Parathyroid adenoma (tissue), 2 donors: ENCODE measurements around the gene PFKL.
"Not testable (repeated sequence)": the region's sequence is repeated elsewhere in the genome, so short reads cannot be mapped to it uniquely, and the experiment has no call there.

Experiments used
- H2AFZ ChIP-seq: fragments of 300-600 bp; sonication (generic); one replicate; pipeline ENCODE4 v1.7.0; 2017; ENCODE audit warnings: antibody characterized with exemption, mild to moderate bottlenecking
- H3K27ac ChIP-seq: fragments of 300-600 bp; sonication (generic); one replicate; pipeline ENCODE4 v1.7.0; 2017
- H3K27me3 ChIP-seq: fragments of 300-600 bp; sonication (generic); one replicate; pipeline ENCODE4 v1.7.0; 2017; ENCODE audit warnings: low read length; ENCODE audit not compliant: control insufficient read depth, insufficient read depth
- H3K36me3 ChIP-seq: fragments of 300-600 bp; sonication (generic); one replicate; pipeline ENCODE4 v1.7.0; 2017; ENCODE audit warnings: low read length; ENCODE audit not compliant: control insufficient read depth, insufficient read depth
- H3K4me1 ChIP-seq: fragments of 300-600 bp; sonication (generic); one replicate; pipeline ENCODE4 v1.7.0; 2017; ENCODE audit warnings: control low read depth
- H3K4me2 ChIP-seq: fragments of 300-600 bp; sonication (generic); one replicate; pipeline ENCODE4 v1.7.0; 2017; ENCODE audit warnings: low read length
- H3K4me3 ChIP-seq: fragments of 300-600 bp; sonication (generic); one replicate; pipeline ENCODE4 v1.7.0; 2017; ENCODE audit warnings: low read depth, low read length
- H3K79me2 ChIP-seq: fragments of 300-600 bp; sonication (generic); one replicate; pipeline ENCODE4 v1.7.0; 2017; ENCODE audit warnings: control low read depth
- H3K9ac ChIP-seq: fragments of 300-600 bp; sonication (generic); one replicate; pipeline ENCODE4 v1.7.0; 2017; ENCODE audit warnings: mild to moderate bottlenecking
- H3K9me3 ChIP-seq: fragments of 300-600 bp; sonication (generic); one replicate; pipeline ENCODE4 v1.7.0; 2017; ENCODE audit warnings: low read length; ENCODE audit not compliant: control insufficient read depth
- CTCF ChIP-seq: fragments of 300-600 bp; sonication (generic); IDR thresholded peaks from one replicate; pipeline ENCODE4 v1.7.0; 2017; ENCODE audit warnings: antibody characterized with exemption, mild to moderate bottlenecking
- donor health status: primary hyperparathyroidism.

PFKL gene

GRCh38 chr21:44298301-44298700 lies 1.6 kb upstream of the PFKL start:
- no peak for TF ChIP-seq CTCF
- H3K4me3 ChIP-seq, result no peak overlapping the region
- no peak overlapping the region for H3K27ac ChIP-seq
- no peaks in the 10 kb centered on the region for H3K79me2 ChIP-seq
- H3K36me3 ChIP-seq, result no peaks in the 10 kb centered on the region
- H3K9ac ChIP-seq, result no peak overlapping the region
- no peak overlapping the region for H2AFZ ChIP-seq
- peaks cover 3% of the 10 kb centered on the region for H3K4me1 ChIP-seq
- H3K4me2 ChIP-seq, result no peak overlapping the region
- H3K9me3 ChIP-seq, result no peaks in the 10 kb centered on the region
- H3K27me3 ChIP-seq, result no peaks in the 10 kb centered on the region

- Histone ChIP-seq H3K27ac (peak overlapping the region; percentile 79), H3K4me1 (peaks cover 3% of the 10 kb centered on the region), H3K9me3 (no peaks in the 10 kb centered on the region), H3K4me3 (peak overlapping the region; percentile 70), H3K79me2 (no peaks in the 10 kb centered on the region), H3K27me3 (no peaks in the 10 kb centered on the region), H3K36me3 (no peaks in the 10 kb centered on the region), H3K9ac (no peak overlapping the region), H3K4me2 (peak overlapping the region; percentile 94), H2AFZ (peak overlapping the region; percentile 86)
- no peak for TF ChIP-seq CTCF
Observed at GRCh38 chr21:44299085-44299457, 782 bp upstream of the PFKL start.

GRCh38 chr21:44300262-44300959 lies 558 bp downstream of the PFKL start:
- no peaks in the 10 kb centered on the region for H3K9me3 ChIP-seq
- H2AFZ ChIP-seq, result peak overlapping the region; percentile 75
- peaks cover 3% of the 10 kb centered on the region for H3K4me1 ChIP-seq
- H3K27ac ChIP-seq, result peak overlapping the region; percentile 54
- H3K4me3 ChIP-seq, result peak overlapping the region; percentile 53
- H3K36me3 ChIP-seq, result no peaks in the 10 kb centered on the region
- no peak for TF ChIP-seq CTCF
- no peaks in the 10 kb centered on the region for H3K79me2 ChIP-seq
- peak overlapping the region; percentile 66 for H3K4me2 ChIP-seq
- no peaks in the 10 kb centered on the region for H3K27me3 ChIP-seq
- peak overlapping the region; percentile 11 for H3K9ac ChIP-seq

GRCh38 chr21:44301141-44301540 lies 1.3 kb downstream of the PFKL start:
- Histone ChIP-seq H3K36me3 (no peaks in the 10 kb centered on the region), H3K4me1 (peaks cover 3% of the 10 kb centered on the region), H3K9me3 (no peaks in the 10 kb centered on the region), H2AFZ (no peak overlapping the region), H3K27me3 (no peaks in the 10 kb centered on the region), H3K79me2 (no peaks in the 10 kb centered on the region), H3K9ac (no peak overlapping the region), H3K4me2 (peak overlapping the region; percentile 66), H3K4me3 (peak overlapping the region; percentile 53), H3K27ac (no peak overlapping the region)
- no peak for TF ChIP-seq CTCF

GRCh38 chr21:44301961-44302406 lies 2.1 kb downstream of the PFKL start:
- H3K36me3 ChIP-seq, result no peaks in the 10 kb centered on the region
- no peak overlapping the region for H2AFZ ChIP-seq
- H3K27ac ChIP-seq, result no peak overlapping the region
- H3K4me2 ChIP-seq, result no peak overlapping the region
- H3K9ac ChIP-seq, result no peak overlapping the region
- H3K27me3 ChIP-seq, result no peaks in the 10 kb centered on the region
- no peaks in the 10 kb centered on the region for H3K9me3 ChIP-seq
- H3K4me3 ChIP-seq, result no peak overlapping the region
- H3K4me1 ChIP-seq, result peaks cover 3% of the 10 kb centered on the region
- no peak for TF ChIP-seq CTCF
- H3K79me2 ChIP-seq, result no peaks in the 10 kb centered on the region

- H3K27ac ChIP-seq, H3K9me3 ChIP-seq, H3K9ac ChIP-seq, H3K27me3 ChIP-seq, H3K36me3 ChIP-seq, H3K4me3 ChIP-seq, H3K4me1 ChIP-seq, H2AFZ ChIP-seq, H3K79me2 ChIP-seq, H3K4me2 ChIP-seq: not testable (repeated sequence)
Observed at GRCh38 chr21:44302573-44303401, 2.9 kb downstream of the PFKL start.
